Measurements from ENCODE around the gene CMBL. TPM values are rescaled to one million over a fixed set of nuclear protein-coding genes. Genes with fewer than 3 reads are reported as not detected.
A peak's percentile ranks its signal among the peaks of the same experiment; 100 is the strongest.
"Not testable (repeated sequence)": the region's sequence is repeated elsewhere in the genome, so short reads cannot be mapped to it uniquely, and the experiment has no call there.

The CMBL gene
- total RNA-seq, 1 donor from 2014 or later, result 11.3 TPM

DNA sequence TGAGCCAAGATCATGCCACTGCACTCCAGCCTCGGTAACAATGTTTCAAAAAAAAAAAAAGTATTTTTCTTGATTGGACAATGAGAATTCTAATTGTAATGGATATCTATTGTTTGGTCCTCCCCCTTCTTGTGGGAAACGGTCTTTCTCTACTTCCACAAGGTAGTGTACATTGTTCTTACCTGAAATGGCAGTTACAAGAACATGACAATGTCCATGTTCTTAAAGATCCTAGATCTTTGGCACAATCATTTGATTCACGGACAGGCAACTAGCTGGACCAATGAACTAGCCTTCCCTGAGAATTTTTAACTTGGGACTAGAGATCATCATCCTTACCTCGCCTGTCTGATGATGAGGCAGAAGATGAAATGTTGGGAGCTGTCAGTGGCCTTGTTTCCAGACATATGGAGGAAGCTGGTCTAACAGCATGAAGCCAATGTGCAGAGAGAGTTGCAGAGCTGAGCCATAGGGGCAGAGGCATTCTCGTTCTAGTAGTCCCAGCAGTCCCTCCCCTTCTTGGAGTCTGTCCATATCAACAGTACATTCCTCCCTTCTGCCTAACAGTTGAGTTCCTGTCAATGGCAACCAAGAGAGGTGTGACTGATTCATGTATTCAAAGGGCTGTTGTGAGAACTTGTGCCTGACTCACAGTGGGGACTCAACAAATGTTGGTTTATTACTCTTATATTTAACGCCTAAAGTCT lies 43.6 kb upstream of the CMBL start:
- H3K27ac ChIP-seq, result no peak overlapping the region
- H3F3A ChIP-seq (ENCODE audit: low read depth), result peaks cover 45% of the 10 kb centered on the region
- H4K20me1 ChIP-seq (ENCODE audit: low read depth), result peaks cover 20% of the 10 kb centered on the region
- peaks cover 30% of the 10 kb centered on the region for H3K4me1 Mint-ChIP-seq
- H3K9me3 ChIP-seq (ENCODE audit: low read depth), result no peaks in the 10 kb centered on the region
- H3K36me3 ChIP-seq, result no peaks in the 10 kb centered on the region
- H3K4me1 ChIP-seq, result peaks cover 18% of the 10 kb centered on the region
- H2AFZ ChIP-seq (replicated peaks), result no peak overlapping the region
- H3K79me2 ChIP-seq (ENCODE audit: low read depth), result peaks cover 43% of the 10 kb centered on the region
- no peak overlapping the region for H3K9ac ChIP-seq
- peaks cover 3% of the 10 kb centered on the region for H3K27me3 Mint-ChIP-seq (ENCODE audit: insufficient read depth, low read depth)
- peak overlapping the region; percentile 88 for H3K4me2 ChIP-seq
- H3K27me3 ChIP-seq, result no peaks in the 10 kb centered on the region
- peak overlapping the region; percentile 85 for H3K27ac Mint-ChIP-seq
- H3K4me3 ChIP-seq, result peak overlapping the region; percentile 98
- no peak for DNase-seq (ENCODE audit: low spot score)
- no peaks in the 10 kb centered on the region for H3K9me3 Mint-ChIP-seq
- H3K4me3 Mint-ChIP-seq, result peak overlapping the region; percentile 93
- H3K36me3 Mint-ChIP-seq, result peaks cover 6% of the 10 kb centered on the region
- TF ChIP-seq EZH2phosphoT487 (IDR thresholded peaks at IDR 0.05) (no peak), EZH2 (IDR thresholded peaks at IDR 0.05) (no peak)
- TF ChIP-seq, protein P1, sequence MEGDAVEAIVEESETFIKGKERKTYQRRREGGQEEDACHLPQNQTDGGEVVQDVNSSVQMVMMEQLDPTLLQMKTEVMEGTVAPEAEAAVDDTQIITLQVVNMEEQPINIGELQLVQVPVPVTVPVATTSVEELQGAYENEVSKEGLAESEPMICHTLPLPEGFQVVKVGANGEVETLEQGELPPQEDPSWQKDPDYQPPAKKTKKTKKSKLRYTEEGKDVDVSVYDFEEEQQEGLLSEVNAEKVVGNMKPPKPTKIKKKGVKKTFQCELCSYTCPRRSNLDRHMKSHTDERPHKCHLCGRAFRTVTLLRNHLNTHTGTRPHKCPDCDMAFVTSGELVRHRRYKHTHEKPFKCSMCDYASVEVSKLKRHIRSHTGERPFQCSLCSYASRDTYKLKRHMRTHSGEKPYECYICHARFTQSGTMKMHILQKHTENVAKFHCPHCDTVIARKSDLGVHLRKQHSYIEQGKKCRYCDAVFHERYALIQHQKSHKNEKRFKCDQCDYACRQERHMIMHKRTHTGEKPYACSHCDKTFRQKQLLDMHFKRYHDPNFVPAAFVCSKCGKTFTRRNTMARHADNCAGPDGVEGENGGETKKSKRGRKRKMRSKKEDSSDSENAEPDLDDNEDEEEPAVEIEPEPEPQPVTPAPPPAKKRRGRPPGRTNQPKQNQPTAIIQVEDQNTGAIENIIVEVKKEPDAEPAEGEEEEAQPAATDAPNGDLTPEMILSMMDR (IDR thresholded peaks at IDR 0.05), result no peak

DNA sequence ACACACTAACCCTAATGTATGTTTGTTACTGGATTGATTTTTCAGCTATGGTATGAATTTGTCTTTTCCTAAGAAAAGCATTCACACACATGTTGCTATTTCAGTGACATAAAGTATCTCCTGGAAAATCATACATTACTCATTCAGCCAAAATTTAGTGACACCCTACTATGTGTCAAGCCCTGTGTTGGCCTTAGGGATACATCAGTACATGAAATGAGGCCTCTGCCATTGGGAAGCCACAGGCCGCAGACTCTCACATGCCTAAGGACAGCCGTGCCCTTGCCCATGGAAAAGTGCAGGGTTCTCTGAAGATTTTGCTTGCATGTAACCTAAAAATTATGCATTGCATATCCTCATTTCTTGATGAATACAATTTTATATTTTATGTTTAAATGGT lies 40.6 kb upstream of the CMBL start:
- H2AFZ ChIP-seq (replicated peaks), result no peak overlapping the region
- no peak overlapping the region for H3K9ac ChIP-seq
- no peaks in the 10 kb centered on the region for H3K36me3 ChIP-seq
- no peaks in the 10 kb centered on the region for H4K20me1 ChIP-seq (ENCODE audit: low read depth)
- H3K4me3 Mint-ChIP-seq, result no peak overlapping the region
- H3K4me1 Mint-ChIP-seq, result peaks cover 18% of the 10 kb centered on the region
- H3K27ac Mint-ChIP-seq, result no peak overlapping the region
- no peak for DNase-seq (ENCODE audit: low spot score)
- H3K27ac ChIP-seq, result no peak overlapping the region
- H3K9me3 ChIP-seq (ENCODE audit: low read depth), result no peaks in the 10 kb centered on the region
- H3K36me3 Mint-ChIP-seq, result peaks cover 3% of the 10 kb centered on the region
- H3F3A ChIP-seq (ENCODE audit: low read depth), result peaks cover 52% of the 10 kb centered on the region
- no peaks in the 10 kb centered on the region for H3K27me3 ChIP-seq
- no peaks in the 10 kb centered on the region for H3K27me3 Mint-ChIP-seq (ENCODE audit: insufficient read depth, low read depth)
- H3K4me2 ChIP-seq, result no peak overlapping the region
- no peak for TF ChIP-seq EZH2 (IDR thresholded peaks at IDR 0.05)
- TF ChIP-seq EZH2phosphoT487 (IDR thresholded peaks at IDR 0.05), result no peak
- TF ChIP-seq, protein P1 (IDR thresholded peaks at IDR 0.05), result no peak
- peaks cover 12% of the 10 kb centered on the region for H3K4me1 ChIP-seq
- peaks cover 15% of the 10 kb centered on the region for H3K79me2 ChIP-seq (ENCODE audit: low read depth)
- H3K4me3 ChIP-seq, result no peak overlapping the region
- no peaks in the 10 kb centered on the region for H3K9me3 Mint-ChIP-seq

DNA sequence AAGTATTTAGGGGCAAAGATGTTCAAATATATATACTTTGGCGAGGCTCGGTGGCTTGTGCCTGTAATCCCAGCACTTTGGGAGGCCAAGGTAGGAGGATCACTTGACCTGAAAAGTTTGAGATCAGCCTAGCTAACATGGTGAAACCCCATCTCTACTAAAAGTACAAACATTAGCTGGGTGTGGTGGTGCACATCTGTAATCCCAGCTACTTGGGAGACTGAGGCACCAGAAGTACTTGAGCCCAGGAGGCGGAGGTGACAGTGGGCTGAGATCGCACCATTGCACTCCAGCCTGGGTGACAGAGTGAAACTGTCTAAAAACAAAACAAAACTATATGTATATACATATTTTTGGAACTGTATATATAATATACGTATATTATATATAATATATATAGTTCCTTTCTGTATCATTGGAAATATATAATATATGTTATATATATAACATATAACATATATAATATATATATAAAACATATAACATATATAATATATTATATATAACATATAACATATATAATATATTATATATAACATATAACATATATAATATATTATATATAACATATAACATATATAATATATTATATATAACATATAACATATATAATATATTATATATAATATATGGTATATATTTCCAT lies 36.9 kb upstream of the CMBL start:
- not testable (repeated sequence) for H3K4me3 Mint-ChIP-seq; H3K27ac ChIP-seq; H3K9me3 ChIP-seq (ENCODE audit: low read depth); H3K27me3 ChIP-seq; H3K4me2 ChIP-seq; H3K4me1 ChIP-seq; H3K9me3 Mint-ChIP-seq; H3K27me3 Mint-ChIP-seq (ENCODE audit: insufficient read depth, low read depth); H3K79me2 ChIP-seq (ENCODE audit: low read depth); H3K4me3 ChIP-seq; DNase-seq (ENCODE audit: low spot score); H3K4me1 Mint-ChIP-seq; H3K27ac Mint-ChIP-seq; H4K20me1 ChIP-seq (ENCODE audit: low read depth); H3K36me3 ChIP-seq; H3K36me3 Mint-ChIP-seq; H2AFZ ChIP-seq (replicated peaks); H3K9ac ChIP-seq
- H3F3A ChIP-seq (ENCODE audit: low read depth), result peaks cover 47% of the 10 kb centered on the region

DNA sequence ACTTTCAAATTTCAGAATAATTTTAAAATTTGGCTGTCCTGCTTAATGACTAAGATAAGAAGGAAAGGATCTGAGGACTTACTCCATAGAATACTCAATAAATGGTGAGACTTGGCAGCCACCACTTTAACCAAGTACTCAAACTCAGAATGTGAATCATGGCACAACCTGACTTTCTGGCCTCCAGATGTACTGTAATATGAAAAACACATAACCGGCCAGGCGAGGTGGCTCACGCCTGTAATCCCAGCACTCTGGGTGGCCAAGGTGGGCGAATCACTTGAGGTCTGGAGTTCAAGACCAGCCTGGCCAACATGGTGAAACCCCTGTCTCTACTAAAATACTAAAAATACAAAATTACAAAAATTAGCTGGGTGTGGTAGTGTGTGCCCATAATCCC lies 35.8 kb upstream of the CMBL start:
- no peak overlapping the region for H3K4me3 ChIP-seq
- no peaks in the 10 kb centered on the region for H4K20me1 ChIP-seq (ENCODE audit: low read depth)
- Mint-ChIP-seq H3K27me3 (ENCODE audit: insufficient read depth, low read depth) (peaks cover 8% of the 10 kb centered on the region), H3K36me3 (peaks cover 3% of the 10 kb centered on the region), H3K4me3 (no peak overlapping the region), H3K9me3 (no peaks in the 10 kb centered on the region), H3K4me1 (peaks cover 18% of the 10 kb centered on the region), H3K27ac (no peak overlapping the region)
- no peaks in the 10 kb centered on the region for H3K36me3 ChIP-seq
- H3F3A ChIP-seq (ENCODE audit: low read depth), result peaks cover 42% of the 10 kb centered on the region
- H3K27me3 ChIP-seq, result no peaks in the 10 kb centered on the region
- no peak overlapping the region for H3K27ac ChIP-seq
- H3K9ac ChIP-seq, result no peak overlapping the region
- H3K4me2 ChIP-seq, result no peak overlapping the region
- no peaks in the 10 kb centered on the region for H3K9me3 ChIP-seq (ENCODE audit: low read depth)
- no peaks in the 10 kb centered on the region for H3K79me2 ChIP-seq (ENCODE audit: low read depth)
- H3K4me1 ChIP-seq, result peaks cover 15% of the 10 kb centered on the region
- no peak for DNase-seq (ENCODE audit: low spot score)
- H2AFZ ChIP-seq (replicated peaks), result no peak overlapping the region
- no peak for TF ChIP-seq EZH2 (IDR thresholded peaks at IDR 0.05)
- TF ChIP-seq EZH2phosphoT487 (IDR thresholded peaks at IDR 0.05), result no peak
- TF ChIP-seq, protein P1 (IDR thresholded peaks at IDR 0.05), result no peak

Data from neural progenitor cell (in vitro differentiated cells).